WTC11 (cell line): ENCODE measurements around the gene RHOV. TPM values are rescaled to one million over a fixed set of nuclear protein-coding genes. Genes with fewer than 3 reads are reported as not detected.
A peak's percentile ranks its signal among the peaks of the same experiment; 100 is the strongest.

Source experiments
- ATAC-seq: fragments of 200-7000 bp; cut with Tn5 transposase; 2 replicates; pipeline ENCODE4 v1.10.0; 2021; ENCODE audit warnings: mild to moderate bottlenecking, moderate library complexity
- CTCF ChIA-PET: fragments of 300-600 bp; sonication (Branson Sonifier 250); formaldehyde crosslinking; loops from one replicate; lab custom pipeline; 2021; ENCODE audit warnings: antibody characterized with exemption; lab: Charles Lee
- POLR2A ChIA-PET: fragments of 350-600 bp; sonication (Branson Sonifier 250); formaldehyde crosslinking; loops from one replicate; lab custom pipeline; 2021; ENCODE audit warnings: antibody characterized with exemption; lab: Charles Lee
- DNase-seq: peaks from one replicate; pipeline ENCODE4 v3.0.0; 2021; ENCODE audit warnings: low spot score
- H3K27ac Mint-ChIP-seq: 2 replicates; pipeline ENCODE4 v1.8.0; 2021; ENCODE audit warnings: mixed read lengths
- H3K27me3 Mint-ChIP-seq: 2 replicates; pipeline ENCODE4 v1.8.0; 2021; ENCODE audit warnings: low read depth, mild to moderate bottlenecking, moderate library complexity, mixed read lengths
- H3K36me3 Mint-ChIP-seq: 2 replicates; pipeline ENCODE4 v1.8.0; 2021; ENCODE audit warnings: mixed read lengths
- H3K4me1 Mint-ChIP-seq: 2 replicates; pipeline ENCODE4 v1.8.0; 2022; ENCODE audit warnings: mixed read lengths
- H3K4me3 Mint-ChIP-seq: 2 replicates; pipeline ENCODE4 v1.8.0; 2021; ENCODE audit warnings: mild to moderate bottlenecking, moderate library complexity, mixed read lengths
- H3K9me3 Mint-ChIP-seq: 2 replicates; pipeline ENCODE4 v1.8.0; 2021; ENCODE audit warnings: mixed read lengths
- ATF1 ChIP-seq: sonication (generic); formaldehyde crosslinking; IDR thresholded peaks from 2 replicates; pipeline ENCODE4 v1.8.1; 2023; ENCODE audit warnings: mild to moderate bottlenecking, moderate library complexity, missing genetic modification reagents
- CREB1 ChIP-seq: sonication (generic); formaldehyde crosslinking; IDR thresholded peaks from 2 replicates; pipeline ENCODE4 v1.8.0; 2023; ENCODE audit warnings: mild to moderate bottlenecking, missing genetic modification reagents
- ELF4 ChIP-seq: sonication (generic); formaldehyde crosslinking; IDR thresholded peaks from 2 replicates; pipeline ENCODE4 v1.8.1; 2022; ENCODE audit warnings: low read depth, mild to moderate bottlenecking, moderate library complexity, missing genetic modification reagents
- MXD4 ChIP-seq: fragments of 250-450 bp; sonication (Bioruptor Pico); IDR thresholded peaks from 2 replicates; pipeline ENCODE4 v1.8.0; 2021; ENCODE audit warnings: mild to moderate bottlenecking, moderate library complexity, borderline replicate concordance
- NFATC4 ChIP-seq: fragments of 250-450 bp; sonication (Bioruptor Pico); IDR thresholded peaks from 2 replicates; pipeline ENCODE4 v1.9.0; 2021; ENCODE audit warnings: mild to moderate bottlenecking
- NFYB ChIP-seq: sonication (generic); formaldehyde crosslinking; conservative IDR thresholded peaks from 2 replicates; pipeline ENCODE4 v1.8.0; 2022; ENCODE audit warnings: low read depth, missing genetic modification reagents
- OVOL2 ChIP-seq: fragments of 250-450 bp; sonication (Bioruptor Pico); IDR thresholded peaks from 2 replicates; pipeline ENCODE4 v1.9.0; 2021; ENCODE audit warnings: mild to moderate bottlenecking, borderline replicate concordance
- SMAD4 ChIP-seq: sonication (generic); formaldehyde crosslinking; IDR thresholded peaks from 2 replicates; pipeline ENCODE4 v1.8.0; 2022; ENCODE audit warnings: mild to moderate bottlenecking, missing genetic modification reagents
- SP1 ChIP-seq: sonication (generic); formaldehyde crosslinking; conservative IDR thresholded peaks from 2 replicates; pipeline ENCODE4 v1.8.1; 2022; ENCODE audit warnings: missing genetic modification reagents
- TP53 ChIP-seq: sonication (generic); formaldehyde crosslinking; IDR thresholded peaks from 2 replicates; pipeline ENCODE4 v1.8.1; 2023; ENCODE audit warnings: mild to moderate bottlenecking, missing genetic modification reagents
- ZNF317 ChIP-seq: sonication (generic); formaldehyde crosslinking; IDR thresholded peaks from 2 replicates; pipeline ENCODE4 v1.8.1; 2023; ENCODE audit warnings: low read depth, mild to moderate bottlenecking, moderate library complexity, missing genetic modification reagents, borderline replicate concordance
- total RNA-seq: library from RNA; stranded (reverse); gene quantifications from 3 replicates; pipeline ENCODE4 v1.2.3, GENCODE V29; 2021
- TF ChIP-seq, protein P1 (sequence below): sonication (generic); formaldehyde crosslinking; IDR thresholded peaks from 2 replicates; pipeline ENCODE4 v1.8.0; 2022; ENCODE audit warnings: mild to moderate bottlenecking, missing genetic modification reagents
- TF ChIP-seq, protein P2 (sequence below): sonication (generic); formaldehyde crosslinking; IDR thresholded peaks from 2 replicates; pipeline ENCODE4 v1.8.0; 2022; ENCODE audit warnings: mild to moderate bottlenecking, missing genetic modification reagents
- TF ChIP-seq, protein P3 (sequence below): sonication (generic); formaldehyde crosslinking; IDR thresholded peaks from 2 replicates; pipeline ENCODE4 v1.8.1; 2022; ENCODE audit warnings: mild to moderate bottlenecking, moderate library complexity, missing genetic modification reagents
- TF ChIP-seq, protein P4 (sequence below): fragments of 200-600 bp; IDR thresholded peaks from 2 replicates; pipeline ENCODE4 v1.8.0; 2022; ENCODE audit warnings: antibody characterized with exemption

RHOV gene
- total RNA-seq, 1 experiment from 2014 or later, result 5.0 TPM

DNA sequence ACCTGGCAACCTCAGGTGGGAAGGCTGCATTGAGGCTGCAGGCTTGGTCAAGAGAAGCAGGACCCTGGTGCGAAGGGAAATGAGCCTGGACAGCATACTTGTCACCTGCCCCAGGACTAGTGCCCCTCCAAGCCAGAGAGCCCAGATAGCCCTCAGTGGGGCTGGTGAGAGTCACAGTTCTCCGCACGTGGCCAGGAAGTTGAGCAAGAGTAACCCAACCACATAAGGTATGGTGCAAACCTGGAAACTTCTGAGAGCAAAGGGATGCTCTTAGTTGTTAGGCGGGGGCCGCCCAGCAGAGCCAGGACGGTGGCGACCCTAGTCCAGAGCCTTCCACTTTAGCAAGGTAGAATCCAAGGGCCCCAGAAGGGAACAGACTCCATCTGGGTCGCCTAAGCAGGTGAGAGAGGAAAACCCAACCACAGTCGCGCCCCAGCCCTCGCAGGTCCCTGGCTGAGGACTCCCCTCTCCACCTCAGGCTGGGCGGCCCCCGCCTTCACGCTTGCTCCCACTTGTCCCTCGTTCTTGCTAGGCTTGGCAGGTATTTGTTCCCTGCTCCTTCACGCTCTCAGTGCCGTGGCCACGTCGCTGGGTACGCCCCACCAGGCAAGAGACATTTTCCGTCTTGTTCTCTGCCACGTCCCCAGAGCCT, 19.1 kb upstream of the RHOV start:
- H3K27ac Mint-ChIP-seq, result 0 out of 2 replicates have a peak overlapping the region, but pooled peaks have one; percentile 26
- TF ChIP-seq ZNF317 (CRISPR knock-in tag), result no peak
- TF ChIP-seq, protein P1, sequence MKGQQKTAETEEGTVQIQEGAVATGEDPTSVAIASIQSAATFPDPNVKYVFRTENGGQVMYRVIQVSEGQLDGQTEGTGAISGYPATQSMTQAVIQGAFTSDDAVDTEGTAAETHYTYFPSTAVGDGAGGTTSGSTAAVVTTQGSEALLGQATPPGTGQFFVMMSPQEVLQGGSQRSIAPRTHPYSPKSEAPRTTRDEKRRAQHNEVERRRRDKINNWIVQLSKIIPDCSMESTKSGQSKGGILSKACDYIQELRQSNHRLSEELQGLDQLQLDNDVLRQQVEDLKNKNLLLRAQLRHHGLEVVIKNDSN (CRISPR knock-in tag), result no peak
- TF ChIP-seq MXD4 (CRISPR knock-in tag), result no peak
- no peak for TF ChIP-seq OVOL2 (CRISPR knock-in tag)
- TF ChIP-seq NFATC4 (CRISPR knock-in tag), result no peak
- TF ChIP-seq NFYB (CRISPR knock-in tag), result no peak
- no peak for TF ChIP-seq CREB1 (CRISPR knock-in tag)
- TF ChIP-seq, protein P2, sequence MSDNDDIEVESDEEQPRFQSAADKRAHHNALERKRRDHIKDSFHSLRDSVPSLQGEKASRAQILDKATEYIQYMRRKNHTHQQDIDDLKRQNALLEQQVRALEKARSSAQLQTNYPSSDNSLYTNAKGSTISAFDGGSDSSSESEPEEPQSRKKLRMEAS (CRISPR knock-in tag), result no peak
- H3K4me1 Mint-ChIP-seq, result peaks cover 13% of the 10 kb centered on the region
- ChIA-PET CTCF (interaction anchor here (1.1 to 6.5 kb wide), 26 partner anchors 12 to 556 kb away, joined by 4 to 500 read pairs (median 16); partner anchors contain the start of genes CCDC32, GCHFR, PPP1R14D and RAD51), POLR2A (interaction anchor here (1.1 to 2.0 kb wide), 5 partner anchors 10 to 35 kb away, joined by 3 to 18 read pairs (median 11); partner anchors contain the start of gene RHOV)
- peaks cover 17% of the 10 kb centered on the region for H3K27me3 Mint-ChIP-seq
- H3K9me3 Mint-ChIP-seq, result no peaks in the 10 kb centered on the region
- ATAC-seq (no peak), DNase-seq (no peak)
- H3K36me3 Mint-ChIP-seq, result peaks cover 16% of the 10 kb centered on the region
- H3K4me3 Mint-ChIP-seq, result peak overlapping the region; percentile 97

DNA sequence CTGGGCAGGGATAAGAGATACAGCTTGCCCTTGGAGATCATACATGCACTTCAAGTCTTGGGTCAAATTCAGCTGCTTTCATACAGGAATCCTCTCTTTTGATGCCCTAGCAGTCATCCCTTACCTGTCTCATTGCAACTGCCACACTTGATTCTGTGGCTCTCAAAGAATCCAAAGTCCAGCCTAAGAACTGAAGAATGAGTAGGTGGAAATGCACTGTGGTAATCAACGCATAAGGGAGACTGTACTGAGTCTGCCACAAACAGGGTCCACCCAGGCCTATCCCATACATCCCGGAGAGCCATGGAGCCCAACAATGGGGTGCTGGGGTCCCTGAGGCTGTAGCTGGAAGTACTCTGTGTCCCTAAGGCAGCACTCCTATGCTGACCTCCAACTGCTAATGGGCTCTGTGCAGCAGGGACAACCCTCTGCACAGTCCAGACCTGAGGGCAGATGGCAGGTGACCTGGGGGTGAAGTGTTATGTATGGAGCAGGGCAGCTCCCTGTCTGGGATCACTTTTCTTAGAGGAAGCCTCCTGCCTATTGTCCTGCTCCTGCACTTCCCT, 18.5 kb upstream of the RHOV start:
- Mint-ChIP-seq H3K4me3 (no peak overlapping the region), H3K36me3 (peaks cover 12% of the 10 kb centered on the region), H3K27me3 (peaks cover 17% of the 10 kb centered on the region), H3K4me1 (peaks cover 13% of the 10 kb centered on the region), H3K9me3 (no peaks in the 10 kb centered on the region), H3K27ac (no peak overlapping the region)
- POLR2A ChIA-PET, result interaction anchor here (0.6 to 1.7 kb wide), 3 partner anchors 19 to 35 kb away, joined by 4 to 5 read pairs (median 4); partner anchors contain the start of gene RHOV
- DNase-seq, result no peak
- TF ChIP-seq ATF1 (CRISPR knock-in tag), result 0 out of 2 replicates have a peak, but pooled peaks have one; percentile 16
- TF ChIP-seq, protein P3, sequence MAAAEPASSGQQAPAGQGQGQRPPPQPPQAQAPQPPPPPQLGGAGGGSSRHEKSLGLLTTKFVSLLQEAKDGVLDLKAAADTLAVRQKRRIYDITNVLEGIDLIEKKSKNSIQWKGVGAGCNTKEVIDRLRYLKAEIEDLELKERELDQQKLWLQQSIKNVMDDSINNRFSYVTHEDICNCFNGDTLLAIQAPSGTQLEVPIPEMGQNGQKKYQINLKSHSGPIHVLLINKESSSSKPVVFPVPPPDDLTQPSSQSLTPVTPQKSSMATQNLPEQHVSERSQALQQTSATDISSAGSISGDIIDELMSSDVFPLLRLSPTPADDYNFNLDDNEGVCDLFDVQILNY (CRISPR knock-in tag), result no peak
- CTCF ChIA-PET, result interaction anchor here (0.5 to 6.5 kb wide), 35 partner anchors 11 to 323 kb away, joined by 3 to 237 read pairs (median 5); partner anchors contain the start of genes DNAJC17, RAD51, RHOV and RPUSD2
- ATAC-seq, result no peak

DNA sequence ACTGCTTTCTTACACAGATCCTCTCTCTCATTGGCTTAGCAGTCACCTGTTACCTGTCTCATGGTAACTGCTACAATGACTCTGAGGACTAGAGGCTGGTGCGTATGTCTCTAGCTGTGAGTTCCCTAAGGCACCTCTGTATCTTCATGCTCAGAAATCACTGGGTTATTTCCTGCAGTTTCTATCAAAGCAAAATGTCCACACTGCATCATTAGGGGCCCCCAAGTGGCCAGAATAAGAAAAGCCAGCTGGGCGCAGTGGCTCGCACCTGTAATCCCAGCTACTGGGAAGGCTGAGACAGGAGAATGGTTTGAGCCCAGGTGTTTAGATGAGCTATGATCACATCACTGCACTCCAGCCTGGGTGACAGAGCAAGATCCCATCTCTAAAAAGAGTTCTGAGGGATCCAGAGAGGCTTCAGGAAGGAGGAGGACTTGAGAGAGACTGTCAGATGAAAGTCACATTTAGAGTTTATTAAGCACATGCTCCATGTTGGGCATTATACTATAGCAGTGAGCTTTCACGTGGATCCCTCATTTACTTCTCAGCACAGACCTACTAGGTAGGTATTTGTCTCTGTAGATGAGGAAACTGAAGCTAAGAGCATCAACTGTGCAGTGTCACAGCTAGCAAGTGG, 17.9 kb upstream of the RHOV start:
- no peaks in the 10 kb centered on the region for H3K9me3 Mint-ChIP-seq
- ATAC-seq (peak; percentile 5; the same call in 1 of the 2 replicates), DNase-seq (peak; percentile 61)
- H3K27me3 Mint-ChIP-seq, result peaks cover 17% of the 10 kb centered on the region
- H3K4me3 Mint-ChIP-seq, result no peak overlapping the region
- H3K27ac Mint-ChIP-seq, result 0 out of 2 replicates have a peak overlapping the region, but pooled peaks have one; percentile 22
- POLR2A ChIA-PET, result interaction anchor here (0.5 to 1.7 kb wide), 4 partner anchors 18 to 216 kb away, joined by 3 to 5 read pairs (median 4); partner anchors contain the start of gene RHOV
- H3K4me1 Mint-ChIP-seq, result peaks cover 13% of the 10 kb centered on the region
- TF ChIP-seq, protein P4, sequence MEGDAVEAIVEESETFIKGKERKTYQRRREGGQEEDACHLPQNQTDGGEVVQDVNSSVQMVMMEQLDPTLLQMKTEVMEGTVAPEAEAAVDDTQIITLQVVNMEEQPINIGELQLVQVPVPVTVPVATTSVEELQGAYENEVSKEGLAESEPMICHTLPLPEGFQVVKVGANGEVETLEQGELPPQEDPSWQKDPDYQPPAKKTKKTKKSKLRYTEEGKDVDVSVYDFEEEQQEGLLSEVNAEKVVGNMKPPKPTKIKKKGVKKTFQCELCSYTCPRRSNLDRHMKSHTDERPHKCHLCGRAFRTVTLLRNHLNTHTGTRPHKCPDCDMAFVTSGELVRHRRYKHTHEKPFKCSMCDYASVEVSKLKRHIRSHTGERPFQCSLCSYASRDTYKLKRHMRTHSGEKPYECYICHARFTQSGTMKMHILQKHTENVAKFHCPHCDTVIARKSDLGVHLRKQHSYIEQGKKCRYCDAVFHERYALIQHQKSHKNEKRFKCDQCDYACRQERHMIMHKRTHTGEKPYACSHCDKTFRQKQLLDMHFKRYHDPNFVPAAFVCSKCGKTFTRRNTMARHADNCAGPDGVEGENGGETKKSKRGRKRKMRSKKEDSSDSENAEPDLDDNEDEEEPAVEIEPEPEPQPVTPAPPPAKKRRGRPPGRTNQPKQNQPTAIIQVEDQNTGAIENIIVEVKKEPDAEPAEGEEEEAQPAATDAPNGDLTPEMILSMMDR, result peak; percentile 45; the same call in 1 of the 2 replicates
- TF ChIP-seq, protein P1 (CRISPR knock-in tag), result no peak
- TF ChIP-seq SMAD4 (CRISPR knock-in tag) (no peak), SP1 (CRISPR knock-in tag) (no peak), ELF4 (CRISPR knock-in tag) (no peak), TP53 (no peak)
- CTCF ChIA-PET, result interaction anchor here (0.5 to 6.5 kb wide), 37 partner anchors 10 to 323 kb away, joined by 3 to 237 read pairs (median 5); partner anchors contain the start of genes DNAJC17, RAD51, RHOV and RPUSD2
- peaks cover 6% of the 10 kb centered on the region for H3K36me3 Mint-ChIP-seq
